SK-N-SH treated with all-trans-retinoic acid at 6 μM for 48 hours (cell line): ENCODE results near the gene ARHGEF38.

Experiments used
- ISL1 ChIP-seq: fragments of 250-450 bp; sonication (Bioruptor Pico); IDR thresholded peaks from 2 replicates; pipeline ENCODE4 v2.1.2; 2022; ENCODE audit warnings: mild to moderate bottlenecking, moderate library complexity
- PPARA ChIP-seq: fragments of 250-450 bp; sonication (Bioruptor Pico); IDR thresholded peaks from 2 replicates; pipeline ENCODE4 v1.5.0; 2020; ENCODE audit warnings: mild to moderate bottlenecking, borderline replicate concordance
- RARB ChIP-seq: fragments of 250-450 bp; sonication (Bioruptor Pico); IDR thresholded peaks from 2 replicates; pipeline ENCODE4 v1.8.0; 2021; ENCODE audit warnings: mild to moderate bottlenecking, moderate library complexity
- SNAI2 ChIP-seq: fragments of 250-450 bp; sonication (Bioruptor Pico); IDR thresholded peaks from 2 replicates; pipeline ENCODE4 v1.5.0; 2020; ENCODE audit warnings: mild to moderate bottlenecking, moderate library complexity
- TCF4 ChIP-seq: fragments of 250-450 bp; sonication (Bioruptor Pico); IDR thresholded peaks from 2 replicates; pipeline ENCODE4 v1.8.0; 2021; ENCODE audit warnings: mild to moderate bottlenecking, moderate library complexity, borderline replicate concordance
- TOX ChIP-seq: fragments of 250-450 bp; sonication (Bioruptor Pico); IDR thresholded peaks from 2 replicates; pipeline ENCODE4 v1.8.0; 2021; ENCODE audit warnings: mild to moderate bottlenecking, moderate library complexity, borderline replicate concordance
- ZFP3 ChIP-seq: fragments of 250-450 bp; sonication (Bioruptor Pico); IDR thresholded peaks from 2 replicates; pipeline ENCODE4 v1.5.0; 2020; ENCODE audit warnings: mild to moderate bottlenecking, moderate library complexity
- ZFP30 ChIP-seq: fragments of 450-650 bp; formaldehyde crosslinking; IDR thresholded peaks from 2 replicates; pipeline ENCODE4 v1.5.0; 2022; ENCODE audit warnings: mild to moderate bottlenecking, moderate library complexity
- ZNF70 ChIP-seq: fragments of 450-650 bp; formaldehyde crosslinking; IDR thresholded peaks from 2 replicates; pipeline ENCODE4 v1.5.0; 2020; ENCODE audit warnings: mild to moderate bottlenecking, moderate library complexity
- TF ChIP-seq, protein P1 (sequence below): fragments of 250-450 bp; sonication (Bioruptor Pico); IDR thresholded peaks from 2 replicates; pipeline ENCODE4 v1.5.1; 2020; ENCODE audit warnings: low read depth, mild to moderate bottlenecking, moderate library complexity
- TF ChIP-seq, protein P2 (sequence below): fragments of 250-450 bp; sonication (Bioruptor Pico); IDR thresholded peaks from 2 replicates; pipeline ENCODE4 v1.8.0; 2020; ENCODE audit warnings: mild to moderate bottlenecking, moderate library complexity, borderline replicate concordance

DNA sequence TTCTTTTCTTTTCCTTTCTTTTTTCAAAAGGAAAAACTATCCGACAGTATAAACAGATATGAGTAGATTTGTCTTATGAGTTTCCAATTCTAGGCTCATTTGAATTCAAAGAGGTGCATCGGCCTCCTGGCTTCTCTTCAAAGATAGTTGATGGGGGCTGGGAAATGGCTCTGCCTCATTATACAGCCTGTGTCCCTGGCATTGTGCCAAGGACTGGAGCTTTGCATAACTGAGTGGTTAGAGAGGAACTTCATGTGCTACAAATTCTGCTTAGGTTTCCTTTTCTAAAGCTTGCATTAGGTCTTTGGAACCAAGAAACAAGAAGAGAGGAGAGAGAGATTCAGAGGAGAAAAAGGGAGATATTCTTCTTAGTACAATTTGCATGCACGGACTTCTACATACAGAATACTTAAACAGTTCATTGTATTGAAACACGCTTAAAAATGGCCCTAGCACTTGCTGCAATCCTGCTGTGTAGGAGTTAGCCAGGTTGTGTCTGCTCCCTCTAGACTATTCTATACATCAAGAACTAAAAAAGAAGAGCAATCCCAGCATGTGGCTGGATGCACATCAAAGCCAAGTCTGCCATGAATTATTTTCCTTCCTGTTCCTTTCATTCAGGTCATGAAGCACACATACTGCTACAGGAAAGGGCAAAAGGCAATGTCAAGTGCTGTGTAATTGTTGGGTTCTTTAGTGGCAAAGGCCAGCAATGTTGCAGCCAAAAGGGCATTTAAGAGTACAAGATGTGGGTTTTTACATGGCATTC is 85.2 kb downstream of the ARHGEF38 start:
- TF ChIP-seq RARB: no peak
- no peak for TF ChIP-seq ZFP3 (CRISPR knock-in tag)
- TF ChIP-seq SNAI2 (CRISPR knock-in tag): no peak
- no peak for TF ChIP-seq ZNF70
- no peak for TF ChIP-seq ISL1 (CRISPR knock-in tag)
- TF ChIP-seq, protein P1, sequence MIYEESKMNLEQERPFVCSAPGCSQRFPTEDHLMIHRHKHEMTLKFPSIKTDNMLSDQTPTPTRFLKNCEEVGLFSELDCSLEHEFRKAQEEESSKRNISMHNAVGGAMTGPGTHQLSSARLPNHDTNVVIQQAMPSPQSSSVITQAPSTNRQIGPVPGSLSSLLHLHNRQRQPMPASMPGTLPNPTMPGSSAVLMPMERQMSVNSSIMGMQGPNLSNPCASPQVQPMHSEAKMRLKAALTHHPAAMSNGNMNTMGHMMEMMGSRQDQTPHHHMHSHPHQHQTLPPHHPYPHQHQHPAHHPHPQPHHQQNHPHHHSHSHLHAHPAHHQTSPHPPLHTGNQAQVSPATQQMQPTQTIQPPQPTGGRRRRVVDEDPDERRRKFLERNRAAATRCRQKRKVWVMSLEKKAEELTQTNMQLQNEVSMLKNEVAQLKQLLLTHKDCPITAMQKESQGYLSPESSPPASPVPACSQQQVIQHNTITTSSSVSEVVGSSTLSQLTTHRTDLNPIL (CRISPR knock-in tag): no peak
- TF ChIP-seq TOX: no peak
- no peak for TF ChIP-seq ZFP30 (CRISPR knock-in tag)
- TF ChIP-seq TCF4 (CRISPR knock-in tag): no peak
- TF ChIP-seq, protein P2, sequence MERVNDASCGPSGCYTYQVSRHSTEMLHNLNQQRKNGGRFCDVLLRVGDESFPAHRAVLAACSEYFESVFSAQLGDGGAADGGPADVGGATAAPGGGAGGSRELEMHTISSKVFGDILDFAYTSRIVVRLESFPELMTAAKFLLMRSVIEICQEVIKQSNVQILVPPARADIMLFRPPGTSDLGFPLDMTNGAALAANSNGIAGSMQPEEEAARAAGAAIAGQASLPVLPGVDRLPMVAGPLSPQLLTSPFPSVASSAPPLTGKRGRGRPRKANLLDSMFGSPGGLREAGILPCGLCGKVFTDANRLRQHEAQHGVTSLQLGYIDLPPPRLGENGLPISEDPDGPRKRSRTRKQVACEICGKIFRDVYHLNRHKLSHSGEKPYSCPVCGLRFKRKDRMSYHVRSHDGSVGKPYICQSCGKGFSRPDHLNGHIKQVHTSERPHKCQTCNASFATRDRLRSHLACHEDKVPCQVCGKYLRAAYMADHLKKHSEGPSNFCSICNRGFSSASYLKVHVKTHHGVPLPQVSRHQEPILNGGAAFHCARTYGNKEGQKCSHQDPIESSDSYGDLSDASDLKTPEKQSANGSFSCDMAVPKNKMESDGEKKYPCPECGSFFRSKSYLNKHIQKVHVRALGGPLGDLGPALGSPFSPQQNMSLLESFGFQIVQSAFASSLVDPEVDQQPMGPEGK (CRISPR knock-in tag): no peak
- no peak for TF ChIP-seq PPARA (CRISPR knock-in tag)
